Articular chondrocyte of knee joint (primary cell): Measurements from ENCODE around the gene TOR3A. TPM values are rescaled to one million over a fixed set of nuclear protein-coding genes. Genes with fewer than 3 reads are reported as not detected.

ENCODE experiments used
- small RNA-seq: library from RNA; depleted of rRNA; stranded (forward); fragments of <200 nt; gene quantifications from one replicate; pipeline ENCODE3, GENCODE V24; 2012
- total RNA-seq: library from RNA; depleted of rRNA; stranded (reverse); fragments of >200 nt; gene quantifications from 2 replicates; pipeline ENCODE4 v1.2.3, GENCODE V29; 2012

Gene TOR3A
- total RNA-seq, result 24.2 and 29.1 TPM in 2 replicates

GRCh38 chr1:179081687-179082332 lies at the start of gene TOR3A:
Gene TOR3A, plus strand, starts transcription at chr1:179082070. Its CDS starts 59 bp downstream, at chr1:179082129.

Small RNAs within 50 kb of the gene (small RNA-seq; reads per million reads assigned to genes)
- gene AL512326.3, result not detected

Other genes starting within 250 kb of the TOR3A start
- 10.1 and 14.5 TPM in 2 replicates for gene ANGPTL1, start 211.0 kb upstream of the TOR3A start, total RNA-seq
- gene FAM20B, start 56.2 kb upstream of the TOR3A start, total RNA-seq, result 57.2 and 57.6 TPM in 2 replicates
- gene ABL2, start 147.6 kb downstream of the TOR3A start, total RNA-seq, result 102 and 125 TPM in 2 replicates
- 52.9 and 61.0 TPM in 2 replicates for gene SOAT1, start 211.7 kb downstream of the TOR3A start, total RNA-seq